Measurements from ENCODE around the gene PIP5K1B.
"Not testable (repeated sequence)": the region's sequence is repeated elsewhere in the genome, so short reads cannot be mapped to it uniquely, and the experiment has no call there.

PIP5K1B gene, protein sequence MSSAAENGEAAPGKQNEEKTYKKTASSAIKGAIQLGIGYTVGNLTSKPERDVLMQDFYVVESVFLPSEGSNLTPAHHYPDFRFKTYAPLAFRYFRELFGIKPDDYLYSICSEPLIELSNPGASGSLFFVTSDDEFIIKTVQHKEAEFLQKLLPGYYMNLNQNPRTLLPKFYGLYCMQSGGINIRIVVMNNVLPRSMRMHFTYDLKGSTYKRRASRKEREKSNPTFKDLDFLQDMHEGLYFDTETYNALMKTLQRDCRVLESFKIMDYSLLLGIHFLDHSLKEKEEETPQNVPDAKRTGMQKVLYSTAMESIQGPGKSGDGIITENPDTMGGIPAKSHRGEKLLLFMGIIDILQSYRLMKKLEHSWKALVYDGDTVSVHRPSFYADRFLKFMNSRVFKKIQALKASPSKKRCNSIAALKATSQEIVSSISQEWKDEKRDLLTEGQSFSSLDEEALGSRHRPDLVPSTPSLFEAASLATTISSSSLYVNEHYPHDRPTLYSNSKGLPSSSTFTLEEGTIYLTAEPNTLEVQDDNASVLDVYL

GRCh38 chr9:68704814-68705530 is at the start of gene PIP5K1B:
TSS of gene PIP5K1B (plus strand) at chr9:68705240. CDS start at chr9:68822615, 117,375 bp downstream.
- no peak for DNase-seq

DNA sequence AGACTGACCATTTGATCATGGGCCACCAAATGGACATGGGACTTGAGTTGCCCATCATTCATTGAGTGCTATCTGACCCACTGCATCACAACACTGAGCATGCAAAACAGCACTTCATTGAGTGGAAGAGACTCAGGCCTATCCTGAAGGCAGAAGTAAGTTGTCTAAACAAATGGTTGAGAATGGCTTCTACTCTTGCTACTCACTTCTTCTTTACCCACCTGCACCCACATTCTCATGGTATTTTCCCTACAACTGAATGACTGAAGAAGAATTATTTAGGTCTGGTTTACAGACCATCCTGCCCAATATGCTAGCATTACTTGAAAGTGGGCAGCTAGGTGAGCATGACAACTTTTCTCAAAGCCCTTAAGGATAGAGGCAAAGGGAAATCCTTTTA is 41.0 kb upstream of the PIP5K1B start:
- no peak for DNase-seq

DNA sequence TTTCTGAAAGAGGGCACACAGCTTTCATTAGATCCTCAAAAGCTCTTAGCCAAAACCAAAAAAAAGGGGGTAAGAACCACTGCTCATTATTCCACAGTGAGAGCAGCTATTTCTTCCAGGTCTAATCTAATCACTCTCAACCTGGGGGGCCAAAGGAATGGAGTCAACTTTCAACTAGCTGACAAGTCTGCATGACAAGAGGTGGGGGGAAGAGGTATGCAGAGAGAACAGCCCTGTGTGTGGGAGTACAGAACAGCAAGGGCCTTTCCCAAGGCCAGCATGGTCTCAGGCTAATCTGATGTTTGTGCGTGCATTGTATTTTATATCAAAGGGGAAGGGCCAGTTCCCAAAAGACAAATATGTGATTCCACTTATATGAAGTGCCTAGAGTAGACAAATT is 36.9 kb upstream of the PIP5K1B start:
- no peak for DNase-seq

DNA sequence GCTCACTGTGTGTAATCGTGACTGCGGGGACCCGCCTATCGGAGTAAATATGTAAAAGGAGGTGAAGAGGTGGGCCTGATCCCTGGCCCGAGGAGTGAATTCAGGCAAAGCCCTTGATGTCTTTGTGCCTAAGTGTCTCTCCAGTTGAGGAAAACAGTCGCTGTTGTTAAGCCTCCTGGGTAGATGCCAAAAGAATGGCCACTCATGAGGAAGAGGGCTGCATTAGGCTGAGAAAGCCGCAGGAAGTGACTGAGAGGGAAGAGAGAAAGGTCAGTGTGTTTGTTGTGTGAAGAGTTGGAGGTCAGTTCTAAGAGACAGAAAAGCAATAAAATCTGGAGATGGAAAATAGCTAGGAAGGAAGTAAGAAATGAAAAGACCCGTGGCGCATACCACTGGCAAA is 35.8 kb upstream of the PIP5K1B start:
- no peak for DNase-seq

DNA sequence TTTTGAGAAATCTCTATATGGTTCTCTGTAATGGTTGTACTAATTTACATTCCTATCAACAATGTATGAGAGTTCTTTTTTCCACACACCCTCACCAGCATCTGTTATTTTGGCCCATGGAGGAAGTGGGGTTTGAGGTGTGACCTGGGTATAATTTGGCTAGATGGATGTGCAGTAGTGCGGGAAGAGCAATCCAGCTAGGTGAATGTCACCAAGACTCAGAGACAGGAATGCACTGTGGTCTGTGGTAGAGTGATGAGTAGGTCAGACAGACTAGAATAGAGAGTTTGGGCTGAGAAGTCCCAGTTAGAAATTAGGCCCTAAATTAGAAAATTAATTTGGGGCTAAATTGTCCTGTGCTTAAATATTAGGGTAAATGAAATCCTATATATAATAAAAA is 32.8 kb upstream of the PIP5K1B start:
- no peak for DNase-seq

DNA sequence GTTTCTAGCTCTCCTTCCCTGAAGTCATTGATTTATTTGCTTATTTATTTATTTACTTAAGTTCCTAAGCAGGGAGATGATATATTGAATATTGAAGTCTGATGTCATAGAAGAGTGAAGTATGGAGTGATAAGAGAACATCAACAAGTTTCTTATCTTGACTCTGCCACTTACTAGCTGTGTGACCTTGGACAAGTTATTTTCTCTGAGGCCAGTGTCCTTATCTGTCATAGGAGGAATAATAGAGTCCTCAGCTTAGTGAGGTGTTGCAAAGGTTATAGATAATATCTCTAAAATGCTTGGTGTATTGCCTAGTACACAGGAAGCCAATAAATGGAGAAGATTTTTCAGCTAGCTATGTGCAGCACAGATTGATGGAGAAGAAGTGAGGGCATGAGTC is 32.4 kb upstream of the PIP5K1B start:
- DNase-seq: no peak

GRCh38 chr9:68678430-68678829 is 26.6 kb upstream of the PIP5K1B start:
- DNase-seq: no peak

- DNase-seq: no peak
These were observed 21.6 kb upstream of the PIP5K1B start for GRCh38 chr9:68683433-68683832.

DNA sequence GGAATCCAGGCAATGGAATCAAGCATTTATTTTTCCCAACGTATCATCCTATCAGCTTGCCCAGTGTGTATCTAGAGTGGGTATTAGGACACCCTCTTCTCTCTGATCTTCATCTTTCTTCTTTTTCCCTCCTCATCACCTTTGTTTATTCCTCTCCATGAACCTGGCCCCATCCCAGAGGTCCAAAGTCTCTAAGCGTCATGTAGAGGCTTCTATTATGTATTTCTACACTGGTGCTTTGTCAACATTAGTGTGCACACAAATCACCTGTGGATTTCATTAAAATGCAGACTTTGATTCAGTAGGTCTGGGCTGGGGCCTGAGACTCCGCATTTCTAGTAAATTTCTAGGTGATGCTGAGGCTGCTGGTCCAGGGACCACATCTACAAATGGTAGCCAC is 19.8 kb upstream of the PIP5K1B start:
- no peak for DNase-seq

- no peak for DNase-seq
These were observed 19.3 kb upstream of the PIP5K1B start for GRCh38 chr9:68685770-68686169.

GRCh38 chr9:68690088-68690487 is 15.0 kb upstream of the PIP5K1B start:
- DNase-seq: no peak

DNA sequence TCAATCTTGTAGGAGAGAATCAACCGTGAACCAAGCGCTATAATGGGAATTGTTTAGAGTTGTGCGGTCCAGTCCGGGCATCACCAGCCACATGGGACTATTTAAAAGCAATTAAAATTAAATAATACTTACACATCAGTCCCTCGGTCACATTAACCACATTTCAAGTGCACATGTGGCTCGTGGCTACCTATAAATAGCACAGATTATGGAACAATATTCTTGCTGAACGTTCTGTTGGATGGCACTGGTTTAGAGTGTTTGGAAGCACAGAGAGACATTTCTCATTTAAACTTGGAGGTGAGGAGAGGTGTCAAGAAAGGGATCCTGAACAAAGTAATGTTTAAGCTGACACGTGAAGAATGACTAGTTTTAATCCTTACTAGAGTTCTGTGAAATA is 12.5 kb upstream of the PIP5K1B start:
- DNase-seq: no peak

DNA sequence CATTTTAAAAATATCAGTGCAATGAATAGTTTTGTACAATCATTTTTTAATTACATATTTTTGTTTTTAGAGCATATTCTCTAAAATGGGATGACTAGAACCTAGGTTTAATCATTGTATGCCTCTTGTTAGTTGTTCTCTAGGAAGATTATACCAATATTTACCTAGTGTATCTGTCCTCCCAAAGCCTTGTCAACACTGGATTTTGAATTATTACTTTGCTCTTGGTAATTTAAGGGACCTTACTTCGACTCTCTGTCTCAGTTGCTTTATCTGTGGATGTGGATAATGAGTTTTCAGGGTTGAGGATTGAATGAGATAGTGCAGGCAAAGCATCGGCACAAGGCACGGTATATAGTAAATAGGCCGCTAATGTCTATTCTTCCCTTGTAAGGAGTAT is 10.9 kb upstream of the PIP5K1B start:
- DNase-seq: no peak

DNA sequence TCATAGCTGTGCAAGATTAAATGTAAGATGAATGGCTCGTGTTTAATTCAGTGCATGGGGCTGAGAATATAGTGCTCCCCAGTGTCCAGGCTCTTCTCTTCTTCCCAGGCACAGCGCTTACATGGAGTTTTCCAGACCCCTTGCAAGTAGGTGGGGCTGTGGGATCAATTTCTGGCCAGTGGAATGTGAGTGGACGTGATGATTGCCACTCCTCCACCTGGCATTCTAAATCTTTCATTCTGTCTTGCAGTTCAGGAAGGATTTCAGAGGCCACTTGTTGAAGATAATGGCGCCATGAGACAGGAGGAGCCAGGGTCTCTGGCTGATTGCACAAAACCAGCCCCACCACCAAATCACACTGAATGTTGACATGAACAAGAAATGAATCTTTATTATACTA is 7.2 kb upstream of the PIP5K1B start:
- no peak for DNase-seq

DNA sequence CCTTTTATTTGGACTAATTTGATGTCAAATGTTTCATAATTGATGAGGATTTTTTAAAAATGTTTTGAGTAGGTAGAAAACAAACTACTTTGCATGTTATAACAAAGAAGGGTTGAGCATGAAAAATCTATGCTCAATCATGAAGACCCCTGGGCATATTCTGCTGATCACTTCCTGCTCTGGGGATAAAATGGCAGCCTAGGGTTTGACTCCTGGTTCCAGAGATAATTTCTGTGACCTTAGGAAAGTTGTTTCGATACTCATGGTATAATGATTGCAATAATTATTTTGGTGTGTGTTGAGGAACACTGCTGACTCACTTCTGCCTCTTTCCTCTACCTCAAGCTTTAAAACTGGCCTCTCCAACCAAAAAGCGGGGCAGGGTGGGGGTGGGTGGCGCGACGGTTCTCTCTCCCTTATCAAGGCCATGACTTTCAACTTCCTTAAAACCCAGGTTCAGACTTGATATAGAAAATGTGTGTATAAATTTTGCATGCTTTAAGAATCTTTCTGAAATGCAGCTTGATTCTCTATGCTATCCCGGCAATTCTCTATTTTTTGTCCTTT is 6.0 kb upstream of the PIP5K1B start:
- no peak for DNase-seq

DNA sequence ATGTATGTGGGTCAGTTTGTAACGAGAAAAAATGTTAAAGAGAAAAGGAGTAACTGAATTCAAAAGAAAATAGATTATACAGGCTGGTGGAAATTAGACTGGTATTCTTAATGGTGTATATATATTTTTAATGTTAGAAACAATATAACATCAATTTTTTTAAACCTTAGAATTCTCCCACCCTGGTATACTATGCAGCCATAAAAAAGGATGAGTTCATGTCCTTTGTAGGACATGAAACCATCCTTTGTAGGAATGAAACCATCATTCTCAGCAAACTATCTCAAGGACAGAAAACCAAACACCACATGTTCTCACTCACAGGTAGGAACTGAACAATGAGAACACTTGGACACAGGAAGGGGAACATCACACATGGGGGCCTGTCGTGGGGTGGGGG is 5.4 kb upstream of the PIP5K1B start:
- DNase-seq: not testable (repeated sequence)

- DNase-seq: no peak
These were observed 2.5 kb upstream of the PIP5K1B start for GRCh38 chr9:68702493-68702892.

GRCh38 chr9:68703672-68704071 is 1.4 kb upstream of the PIP5K1B start:
- no peak for DNase-seq

GRCh38 chr9:68704498-68704813 is 584 bp upstream of the PIP5K1B start:
- no peak for DNase-seq

DNA sequence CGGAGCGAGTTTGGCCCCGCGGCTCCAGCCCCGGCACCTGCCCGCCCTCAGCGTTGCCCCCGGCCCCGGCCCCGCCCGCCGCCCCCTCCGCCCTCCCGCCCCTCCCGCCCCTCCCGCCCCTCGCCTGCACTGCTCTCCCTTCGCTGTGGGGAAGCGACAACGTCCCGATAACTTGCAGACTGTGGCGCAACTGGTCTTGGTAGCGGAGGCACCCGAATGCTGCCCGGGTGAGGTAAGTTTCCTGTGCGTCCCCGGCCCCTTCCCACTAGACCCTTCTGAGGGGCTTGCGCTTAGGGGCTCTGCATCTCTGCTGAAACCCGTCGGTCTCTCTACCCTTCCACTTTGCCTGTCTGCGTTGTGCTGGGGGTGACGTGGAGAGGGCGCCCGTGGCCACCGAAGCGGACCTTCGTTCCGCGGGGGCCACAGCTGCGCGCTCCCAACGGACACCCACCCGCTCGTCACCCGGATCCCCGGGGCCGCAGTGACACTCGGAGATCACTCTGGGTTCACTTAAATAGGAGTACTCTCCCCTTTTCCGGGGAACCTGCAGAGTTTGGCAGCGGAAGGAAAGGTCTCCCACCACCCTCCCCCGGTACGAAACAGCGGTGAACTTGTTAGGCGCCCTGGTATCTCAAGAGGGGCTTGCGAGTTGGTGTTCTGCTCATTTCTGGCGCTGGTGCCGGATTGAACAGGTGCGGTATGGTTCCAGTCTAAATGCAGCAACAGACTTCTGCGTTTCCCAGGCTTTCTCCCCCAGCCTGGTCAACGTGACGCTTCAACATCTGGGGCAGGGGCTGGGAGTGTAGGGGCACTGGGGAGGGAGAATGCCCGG is 707 bp downstream of the PIP5K1B start:
- DNase-seq: no peak

DNA sequence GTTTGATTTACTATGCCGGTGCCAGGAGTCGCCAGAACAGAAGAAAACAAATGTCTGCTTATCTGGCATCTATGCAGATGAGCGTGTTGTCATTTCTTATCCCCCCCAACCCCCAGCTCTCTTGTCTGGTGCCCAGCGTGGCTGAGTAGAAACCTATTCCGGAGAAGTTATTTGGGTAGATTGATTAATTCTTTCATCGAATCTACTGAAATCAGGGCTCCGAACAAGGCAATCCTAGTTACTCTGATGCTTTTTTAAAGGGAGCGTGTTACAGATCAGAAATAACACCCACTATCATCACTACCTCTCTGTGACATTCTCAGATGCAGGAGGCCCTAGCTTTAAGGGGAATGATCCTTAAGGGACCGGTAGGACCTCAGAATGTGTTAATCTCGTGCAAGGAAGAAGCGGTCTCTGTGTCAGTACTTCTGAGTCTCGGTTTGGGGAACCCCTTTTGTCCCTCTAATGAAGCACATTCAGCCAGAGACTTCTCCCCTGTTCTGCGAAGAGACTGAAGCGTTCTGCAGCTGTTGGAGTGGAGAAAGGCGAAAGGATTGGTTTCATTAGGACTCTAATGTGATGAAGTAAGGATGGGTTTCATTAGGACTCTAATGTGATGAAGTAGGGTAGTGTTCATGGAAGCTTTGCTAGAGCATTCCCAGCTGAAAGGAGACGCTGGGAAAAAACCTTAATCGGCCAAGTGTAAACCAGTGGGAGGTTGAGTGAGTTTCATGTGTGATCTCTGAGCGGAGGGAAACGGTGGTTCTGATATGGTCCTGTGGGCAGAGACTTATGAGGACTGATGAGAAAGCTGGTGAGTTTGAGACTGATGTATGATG is 1.5 kb downstream of the PIP5K1B start:
- DNase-seq: no peak

DNA sequence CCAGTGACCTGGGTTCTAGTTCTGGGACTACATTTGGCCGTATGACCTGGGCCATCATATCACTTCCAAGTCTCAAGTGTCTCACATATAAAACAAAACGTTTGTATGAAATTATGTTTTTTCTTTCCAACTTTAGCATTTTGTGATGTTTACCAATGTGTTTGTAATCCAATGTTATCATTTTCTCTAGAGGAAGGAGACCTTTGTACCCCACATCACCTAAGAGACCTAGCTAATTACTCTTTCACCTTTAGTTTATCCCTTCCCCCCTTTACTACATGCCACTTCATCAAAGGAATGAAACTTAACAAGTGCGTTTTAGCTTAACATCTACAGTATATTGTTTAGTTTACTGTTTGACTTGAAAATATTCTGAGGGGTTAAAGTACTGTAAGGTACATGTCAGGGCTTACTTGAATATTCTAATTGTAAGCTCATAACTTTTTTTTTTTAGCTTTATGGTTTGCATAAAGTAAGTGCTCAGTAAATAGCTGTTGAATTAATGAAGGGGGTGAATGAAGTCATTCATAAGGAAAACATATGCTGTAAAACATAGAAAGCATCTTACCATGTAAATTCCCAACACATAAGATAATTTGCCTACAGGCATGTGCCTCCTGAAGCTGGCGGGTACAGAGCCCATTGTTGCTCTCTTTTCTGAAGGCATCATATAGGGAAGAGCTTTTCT is 2.9 kb downstream of the PIP5K1B start:
- no peak for DNase-seq
